GM20000 (cell line): ENCODE results near the gene DCC.

Source experiments
- DNase-seq: peaks from one replicate; pipeline ENCODE4 v3.0.0; 2012; ENCODE audit warnings: low spot score
- CTCF ChIP-seq: IDR thresholded peaks from 2 replicates; pipeline ENCODE4 v1.5.1; 2012; ENCODE audit warnings: mild to moderate bottlenecking, control low read depth; ENCODE audit errors: extremely low read depth, missing control alignments

Gene DCC

GRCh38 chr18:52339891-52340371 is at the start of gene DCC:
TSS of gene DCC (plus strand) at chr18:52340197. CDS start at chr18:52340788, 591 bp downstream.
- TF ChIP-seq CTCF: no peak
- no peak for DNase-seq

GRCh38 chr18:52310651-52311050 is 29.3 kb upstream of the DCC start:
- no peak for TF ChIP-seq CTCF
- no peak for DNase-seq

GRCh38 chr18:52311331-52311730 is 28.7 kb upstream of the DCC start:
- TF ChIP-seq CTCF: no peak

GRCh38 chr18:52312346-52312745 is 27.7 kb upstream of the DCC start:
- DNase-seq: no peak
- TF ChIP-seq CTCF: no peak

More at GRCh38 chr18:52311331-52311730, 28.7 kb upstream of the DCC start:
- no peak for DNase-seq

- TF ChIP-seq CTCF: no peak
- DNase-seq: no peak
Observed at GRCh38 chr18:52313213-52313612, 26.8 kb upstream of the DCC start.

- no peak for DNase-seq
Observed at GRCh38 chr18:52319424-52319983, 20.5 kb upstream of the DCC start.

GRCh38 chr18:52322307-52322706 is 17.7 kb upstream of the DCC start:
- no peak for DNase-seq
- no peak for TF ChIP-seq CTCF

More at GRCh38 chr18:52319424-52319983, 20.5 kb upstream of the DCC start:
- TF ChIP-seq CTCF: no peak
